Measurements from ENCODE around the gene ZDHHC14.

- TF ChIP-seq CTCF (IDR thresholded peaks at IDR 0.05; ENCODE audit: low read length) (no peak), EZH2 (optimal IDR thresholded peaks at IDR 0.05; ENCODE audit: low read depth, low read length) (no peak), EZH2phosphoT487 (IDR thresholded peaks at IDR 0.05; ENCODE audit: low read length) (no peak)
Measured at GRCh38 chr6:157346373-157346772, 34.6 kb upstream of the ZDHHC14 start.
